Activated CD4-positive, alpha-beta T cell treated with anti-CD3 and anti-CD28 coated beads, Interleukin-2, amount 10 ng/mL, durations not matched to agents 7 days and 5 days (primary cell): ENCODE data around the gene PLA1A. TPM values are rescaled to one million over a fixed set of nuclear protein-coding genes. Genes with fewer than 3 reads are reported as not detected.
"Not testable (repeated sequence)": the region's sequence is repeated elsewhere in the genome, so short reads cannot be mapped to it uniquely, and the experiment has no call there.

Experiments used
- CTCF ChIA-PET: fragments of 350-600 bp; sonication (Branson Sonifier 250); formaldehyde crosslinking; loops from one replicate; lab custom pipeline; 2021; ENCODE audit warnings: antibody characterized with exemption; lab: Charles Lee
- POLR2A ChIA-PET: fragments of 350-600 bp; sonication (Branson Sonifier 250); formaldehyde crosslinking; loops from one replicate; lab custom pipeline; 2021; ENCODE audit warnings: antibody characterized with exemption; lab: Charles Lee
- DNase-seq: peaks from one replicate; pipeline ENCODE4 v3.0.0-alpha.2; 2020
- H3K27ac Mint-ChIP-seq: one replicate; pipeline ENCODE4 v1.8.0; 2021; ENCODE audit warnings: mild to moderate bottlenecking, moderate library complexity, mixed read lengths
- H3K27me3 Mint-ChIP-seq: one replicate; pipeline ENCODE4 v1.8.0; 2021; ENCODE audit warnings: mixed read lengths
- H3K36me3 Mint-ChIP-seq: one replicate; pipeline ENCODE4 v1.8.0; 2021; ENCODE audit warnings: low read depth, mixed read lengths
- H3K4me1 Mint-ChIP-seq: one replicate; pipeline ENCODE4 v1.8.0; 2021; ENCODE audit warnings: mixed read lengths
- H3K4me3 Mint-ChIP-seq: one replicate; pipeline ENCODE4 v1.8.0; 2021; ENCODE audit warnings: mild to moderate bottlenecking, moderate library complexity, mixed read lengths
- H3K9me3 Mint-ChIP-seq: one replicate; pipeline ENCODE4 v1.8.0; 2021; ENCODE audit warnings: mixed read lengths
- total RNA-seq, 2 experiments: library from RNA; stranded (reverse); gene quantifications; one replicate each; pipeline ENCODE4 v1.2.3, GENCODE V29; 2021

The PLA1A gene
- total RNA-seq, 2 experiments from 2014 or later: not detected

GRCh38 chr3:119585208-119585607, 12.5 kb upstream of the PLA1A start:
- Mint-ChIP-seq H3K27ac (no peak overlapping the region), H3K36me3 (peaks cover 5% of the 10 kb centered on the region), H3K4me3 (no peak overlapping the region), H3K27me3 (peaks cover 4% of the 10 kb centered on the region), H3K9me3 (peaks cover 11% of the 10 kb centered on the region), H3K4me1 (peaks cover 14% of the 10 kb centered on the region)
- ChIA-PET CTCF (no interaction called here), POLR2A (no interaction called here)
- DNase-seq: no peak

- H3K9me3 Mint-ChIP-seq: peaks cover 13% of the 10 kb centered on the region
- peaks cover 11% of the 10 kb centered on the region for H3K4me1 Mint-ChIP-seq
- H3K27ac Mint-ChIP-seq: no peak overlapping the region
Measured at GRCh38 chr3:119585856-119586570, 11.7 kb upstream of the PLA1A start.

GRCh38 chr3:119586733-119587172, 10.9 kb upstream of the PLA1A start:
- Mint-ChIP-seq H3K27me3 (peaks cover 2% of the 10 kb centered on the region), H3K27ac (no peak overlapping the region), H3K4me1 (peaks cover 9% of the 10 kb centered on the region), H3K36me3 (peaks cover 5% of the 10 kb centered on the region), H3K4me3 (no peak overlapping the region), H3K9me3 (peaks cover 13% of the 10 kb centered on the region)
- POLR2A ChIA-PET: no interaction called here
- CTCF ChIA-PET: no interaction called here
- no peak for DNase-seq

More at GRCh38 chr3:119585856-119586570, 11.7 kb upstream of the PLA1A start:
- Mint-ChIP-seq H3K27me3 (peaks cover 2% of the 10 kb centered on the region), H3K4me3 (no peak overlapping the region), H3K36me3 (peaks cover 5% of the 10 kb centered on the region)
- DNase-seq: no peak
- ChIA-PET CTCF (no interaction called here), POLR2A (no interaction called here)

GRCh38 chr3:119588112-119588511, 9.6 kb upstream of the PLA1A start:
- Mint-ChIP-seq H3K4me3 (no peak overlapping the region), H3K4me1 (peaks cover 6% of the 10 kb centered on the region), H3K27me3 (peaks cover 4% of the 10 kb centered on the region), H3K9me3 (peaks cover 13% of the 10 kb centered on the region), H3K36me3 (peaks cover 5% of the 10 kb centered on the region), H3K27ac (no peak overlapping the region)
- CTCF ChIA-PET: interaction anchor here (1.0 to 1.6 kb wide), 3 partner anchors 8 to 18 kb away, joined by 4 to 5 read pairs (median 4); no protein-coding TSS in a partner anchor
- POLR2A ChIA-PET: no interaction called here
- no peak for DNase-seq

- CTCF ChIA-PET: interaction anchor here (1.0 to 4.0 kb wide), 2 partner anchors 11 to 40 kb away, joined by 3 to 17 read pairs; no protein-coding TSS in a partner anchor
- POLR2A ChIA-PET: no interaction called here
- no peak overlapping the region for H3K4me3 Mint-ChIP-seq
- H3K27me3 Mint-ChIP-seq: peaks cover 7% of the 10 kb centered on the region
- H3K36me3 Mint-ChIP-seq: peaks cover 5% of the 10 kb centered on the region
- H3K27ac Mint-ChIP-seq: no peak overlapping the region
- peaks cover 6% of the 10 kb centered on the region for H3K4me1 Mint-ChIP-seq
- DNase-seq: no peak
- H3K9me3 Mint-ChIP-seq: peaks cover 13% of the 10 kb centered on the region
Measured at GRCh38 chr3:119589102-119589773, 8.4 kb upstream of the PLA1A start.

- peaks cover 7% of the 10 kb centered on the region for H3K4me1 Mint-ChIP-seq
- CTCF ChIA-PET: interaction anchor here (1.4 to 4.0 kb wide), 2 partner anchors 10 to 21 kb away, joined by 4 to 17 read pairs; no protein-coding TSS in a partner anchor
- no peak for DNase-seq
- H3K36me3 Mint-ChIP-seq: peaks cover 5% of the 10 kb centered on the region
- POLR2A ChIA-PET: no interaction called here
- peaks cover 13% of the 10 kb centered on the region for H3K9me3 Mint-ChIP-seq
- peaks cover 7% of the 10 kb centered on the region for H3K27me3 Mint-ChIP-seq
- H3K27ac Mint-ChIP-seq: no peak overlapping the region
- H3K4me3 Mint-ChIP-seq: no peak overlapping the region
Measured at GRCh38 chr3:119590706-119591105, 7.0 kb upstream of the PLA1A start.

GRCh38 chr3:119592861-119593260, 4.8 kb upstream of the PLA1A start:
- Mint-ChIP-seq H3K4me1 (peaks cover 14% of the 10 kb centered on the region), H3K27me3 (peaks cover 7% of the 10 kb centered on the region), H3K27ac (no peak overlapping the region), H3K36me3 (peaks cover 5% of the 10 kb centered on the region), H3K9me3 (peaks cover 13% of the 10 kb centered on the region), H3K4me3 (no peak overlapping the region)
- DNase-seq: no peak
- ChIA-PET POLR2A (no interaction called here), CTCF (no interaction called here)

- DNase-seq: no peak
- POLR2A ChIA-PET: no interaction called here
- H3K27me3 Mint-ChIP-seq: peaks cover 7% of the 10 kb centered on the region
- H3K4me1 Mint-ChIP-seq: peaks cover 9% of the 10 kb centered on the region
- no peak overlapping the region for H3K27ac Mint-ChIP-seq
- H3K9me3 Mint-ChIP-seq: peaks cover 7% of the 10 kb centered on the region
- CTCF ChIA-PET: no interaction called here
- H3K36me3 Mint-ChIP-seq: no peaks in the 10 kb centered on the region
- H3K4me3 Mint-ChIP-seq: no peak overlapping the region
Measured at GRCh38 chr3:119594066-119594465, 3.6 kb upstream of the PLA1A start.

- DNase-seq, CTCF ChIA-PET, POLR2A ChIA-PET, H3K36me3 Mint-ChIP-seq, H3K27ac Mint-ChIP-seq, H3K4me1 Mint-ChIP-seq, H3K9me3 Mint-ChIP-seq, H3K27me3 Mint-ChIP-seq, H3K4me3 Mint-ChIP-seq: not testable (repeated sequence)
Measured at GRCh38 chr3:119594929-119595328, 2.8 kb upstream of the PLA1A start.

- Mint-ChIP-seq H3K36me3 (no peaks in the 10 kb centered on the region), H3K27ac (no peak overlapping the region), H3K9me3 (no peaks in the 10 kb centered on the region), H3K27me3 (peaks cover 5% of the 10 kb centered on the region), H3K4me3 (no peak overlapping the region), H3K4me1 (peaks cover 15% of the 10 kb centered on the region)
- CTCF ChIA-PET: interaction anchor here (1.0 to 1.4 kb wide), 3 partner anchors 8 to 46 kb away, joined by 4 to 5 read pairs (median 5); no protein-coding TSS in a partner anchor
- DNase-seq: no peak
- POLR2A ChIA-PET: no interaction called here
Measured at GRCh38 chr3:119595639-119596334, 1.9 kb upstream of the PLA1A start.

GRCh38 chr3:119596398-119596797, 1.3 kb upstream of the PLA1A start:
- no peaks in the 10 kb centered on the region for H3K9me3 Mint-ChIP-seq
- H3K4me3 Mint-ChIP-seq: no peak overlapping the region
- CTCF ChIA-PET: interaction anchor here (1.0 to 1.4 kb wide), 3 partner anchors 9 to 45 kb away, joined by 4 to 5 read pairs (median 5); no protein-coding TSS in a partner anchor
- H3K27ac Mint-ChIP-seq: no peak overlapping the region
- H3K36me3 Mint-ChIP-seq: no peaks in the 10 kb centered on the region
- H3K27me3 Mint-ChIP-seq: peaks cover 5% of the 10 kb centered on the region
- H3K4me1 Mint-ChIP-seq: peaks cover 19% of the 10 kb centered on the region
- DNase-seq: no peak
- POLR2A ChIA-PET: no interaction called here

GRCh38 chr3:119598410-119599098, 869 bp downstream of the PLA1A start:
- H3K27me3 Mint-ChIP-seq: peaks cover 4% of the 10 kb centered on the region
- POLR2A ChIA-PET: no interaction called here
- H3K4me1 Mint-ChIP-seq: peaks cover 19% of the 10 kb centered on the region
- H3K4me3 Mint-ChIP-seq: no peak overlapping the region
- CTCF ChIA-PET: interaction anchor here (2.7 to 3.7 kb wide), 4 partner anchors 8 to 39 kb away, joined by 8 to 26 read pairs (median 13); partner anchors contain the start of gene CD80
- no peaks in the 10 kb centered on the region for H3K9me3 Mint-ChIP-seq
- no peak for DNase-seq
- no peak overlapping the region for H3K27ac Mint-ChIP-seq
- H3K36me3 Mint-ChIP-seq: no peaks in the 10 kb centered on the region
